PFSK-1 (cell line): Measurements from ENCODE around the gene NANS.

Experiments used
- POLR2AphosphoS5 ChIP-seq: IDR thresholded peaks from 2 replicates; pipeline ENCODE4 v1.6.1; 2012; ENCODE audit warnings: low read depth, mild to moderate bottlenecking, control low read depth, low read length, moderate library complexity
- REST ChIP-seq, 2 experiments: IDR thresholded peaks; 2 replicates each; pipeline versions ENCODE4 v1.6.1 to v1.8.0; 2011 to 2012; ENCODE audit warnings: low read depth in 2 of 2, low read length in 2 of 2, control low read depth in 1 of 2, inconsistent platforms in 1 of 2, mild to moderate bottlenecking in 1 of 2, moderate library complexity in 1 of 2; ENCODE audit not compliant: insufficient read depth in 1 of 2
- SIN3A ChIP-seq: IDR thresholded peaks from 2 replicates; pipeline ENCODE4 v1.6.1; 2012; ENCODE audit warnings: mild to moderate bottlenecking, low read length, moderate library complexity, borderline replicate concordance; ENCODE audit not compliant: insufficient read depth

GRCh38 chr9:98040212-98040611 is 16.3 kb upstream of the NANS start:
- TF ChIP-seq REST (IDR thresholded peaks at IDR 0.05; ENCODE audit: insufficient read depth in 1 of 2, low read depth in 2 of 2, low read length in 2 of 2) (no peak), POLR2AphosphoS5 (no peak), SIN3A (no peak)
